ENCODE results near the gene SLC35G2.

DNA sequence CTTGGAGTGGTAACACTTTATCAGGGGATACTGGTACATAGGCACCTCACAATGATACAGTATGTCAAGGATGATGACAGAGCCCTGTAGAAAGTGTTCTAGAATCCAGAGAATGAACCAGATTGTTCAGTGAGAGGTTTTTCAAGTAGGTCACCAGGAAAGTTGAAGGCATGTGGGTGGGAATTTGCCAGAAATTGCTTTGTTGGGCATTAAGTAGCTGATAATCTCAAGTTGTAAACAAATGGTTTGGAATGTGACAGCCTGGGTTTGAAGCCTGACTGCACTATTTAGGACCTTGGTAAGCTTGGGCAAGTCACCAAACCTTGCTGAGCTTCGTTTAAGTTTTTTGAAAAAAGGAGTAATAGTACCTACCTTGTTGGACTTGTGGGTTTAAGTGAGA is 12.5 kb downstream of the SLC35G2 start:
- TF ChIP-seq POLR2A (IDR thresholded peaks at IDR 0.05; ENCODE audit: low read depth, low read length) (no peak), TAF1 (IDR thresholded peaks at IDR 0.05; ENCODE audit: borderline replicate concordance, low read depth, low read length) (no peak)

Data from GM12892 (cell line).